NCI-H128 (cell line): ENCODE results near the gene SLC8B1.

Experiments
- DNase-seq: peaks from one replicate; lab custom pipeline; 2025; ENCODE audit not compliant: unreplicated experiment; lab: John Stamatoyannopoulos, UW

The SLC8B1 gene

GRCh38 chr12:113248842-113249435 is 86.0 kb downstream of the SLC8B1 start:
- no peak for DNase-seq
